Small intestine (tissue), 7 donors: ENCODE data around the gene DPP6. TPM values are rescaled to one million over a fixed set of nuclear protein-coding genes. Genes with fewer than 3 reads are reported as not detected.

ENCODE experiments used
- DNase-seq, 2 donors: peaks; one replicate each; pipeline versions ENCODE4 v3.0.0 to v3.0.0-alpha.2; 2013
- FAIRE-seq: peaks from 2 replicates; lab custom pipeline; 2012; peaks lifted over from hg19 to GRCh38; lab: Jason Lieb, UNC
- H3K27ac ChIP-seq, 3 donors: one replicate each; pipeline ENCODE4 v1.5.1; 2013; ENCODE audit warnings: low read length in 2 of 3, mild to moderate bottlenecking in 2 of 3, control low read depth in 1 of 3, inconsistent platforms in 1 of 3, low read depth in 1 of 3, moderate library complexity in 1 of 3
- H3K27me3 ChIP-seq, 3 donors: one replicate each; pipeline ENCODE4 v1.6.1; 2013; ENCODE audit warnings: low read length in 3 of 3, inconsistent platforms in 1 of 3; ENCODE audit not compliant: control insufficient read depth in 3 of 3, insufficient read depth in 3 of 3
- H3K36me3 ChIP-seq, 3 donors: one replicate each; pipeline ENCODE4 v1.6.1; 2013; ENCODE audit warnings: low read length in 3 of 3, inconsistent platforms in 1 of 3, low read depth in 1 of 3, mild to moderate bottlenecking in 1 of 3, moderate library complexity in 1 of 3; ENCODE audit not compliant: control insufficient read depth in 3 of 3, insufficient read depth in 2 of 3
- H3K4me1 ChIP-seq, 3 donors: one replicate each; pipeline ENCODE4 v1.6.1; 2013; ENCODE audit warnings: low read length in 2 of 3, inconsistent platforms in 1 of 3, low read depth in 1 of 3, mild to moderate bottlenecking in 1 of 3, moderate library complexity in 1 of 3; ENCODE audit not compliant: control insufficient read depth in 3 of 3, insufficient read depth in 2 of 3
- H3K4me3 ChIP-seq, 3 donors: one replicate each; pipeline ENCODE4 v1.5.1; 2013; ENCODE audit warnings: low read length in 3 of 3, control low read depth in 1 of 3, inconsistent platforms in 1 of 3, low read depth in 1 of 3, mild to moderate bottlenecking in 1 of 3, moderate library complexity in 1 of 3
- H3K9me3 ChIP-seq, 2 donors: one replicate each; pipeline ENCODE4 v1.6.1; 2013; ENCODE audit warnings: low read depth in 1 of 2, low read length in 1 of 2; ENCODE audit not compliant: control insufficient read depth in 2 of 2, insufficient read depth in 1 of 2
- WGBS, 3 donors: extraction: QIAGEN DNeasy Blood & Tissue Kit; methylation state at CpG; one replicate each; pipeline ENCODE4 v1.1.7; 2013; 5-methylcytosine and 5-hydroxymethylcytosine counted together
- polyA plus RNA-seq, 4 donors: library from polyadenylated mRNA; stranded (reverse) in 3 of 4; unstranded in 1 of 4; fragments of 200-250 nt in 3 of 4; fragments of 120-200 nt in 1 of 4; gene quantifications; one replicate each; pipeline versions ENCODE4 v1.2.1 to v1.2.3, GENCODE V29; 2013
- donor health status: healthy with polysubstance abuse.
- donor health status: control.
- donor health status: control.
- donor health status: Bipolar disorder and iron deficiency.
- donor health status: healthy.

DPP6 gene
- polyA plus RNA-seq, 4 donors: 0.80 to 1.8 TPM; not detected in 2

- Histone ChIP-seq H3K36me3 (no peaks in the 10 kb centered on the region), H3K27ac (no peak overlapping the region), H3K4me3 (no peak overlapping the region), H3K4me1 (no peaks in the 10 kb centered on the region), H3K27me3 (no peaks in the 10 kb centered on the region), H3K9me3 (no peaks in the 10 kb centered on the region)
- 89 to 90% (median 90%) methylated on average over 24 to 27 of the region's 27 CpGs for WGBS, 3 donors
- DNase-seq (no peak), FAIRE-seq (no peak)
These were observed 698.2 kb downstream of the DPP6 start for GRCh38 chr7:154750353-154750801.

- Histone ChIP-seq H3K4me1 (no peaks in the 10 kb centered on the region), H3K9me3 (no peaks in the 10 kb centered on the region), H3K27ac (no peak overlapping the region), H3K36me3 (no peaks in the 10 kb centered on the region), H3K27me3 (no peaks in the 10 kb centered on the region), H3K4me3 (no peak overlapping the region)
- DNase-seq (no peak), FAIRE-seq (no peak)
- 87 to 89% (median 87%) methylated on average over 12 of the region's 12 CpGs for WGBS, 3 donors
These were observed 701.0 kb downstream of the DPP6 start for GRCh38 chr7:154753226-154753625.

- 91 to 94% (median 91%) methylated on average over 9 to 13 of the region's 13 CpGs for WGBS, 3 donors
- H3K4me3 ChIP-seq: no peak overlapping the region
- H3K27me3 ChIP-seq: no peaks in the 10 kb centered on the region
- no peaks in the 10 kb centered on the region for H3K36me3 ChIP-seq
- FAIRE-seq (no peak), DNase-seq (no peak)
- no peak overlapping the region for H3K27ac ChIP-seq
- no peaks in the 10 kb centered on the region for H3K9me3 ChIP-seq
- no peaks in the 10 kb centered on the region for H3K4me1 ChIP-seq
These were observed 705.6 kb downstream of the DPP6 start for GRCh38 chr7:154757756-154758155.

- no peaks in the 10 kb centered on the region for H3K4me1 ChIP-seq
- no peak overlapping the region for H3K27ac ChIP-seq
- no peak for FAIRE-seq
- WGBS, 3 donors: 72 to 78% (median 73%) methylated on average over 6 of the region's 6 CpGs
- no peak overlapping the region for H3K4me3 ChIP-seq
- no peaks in the 10 kb centered on the region for H3K36me3 ChIP-seq
- no peak for DNase-seq
- H3K9me3 ChIP-seq: no peaks in the 10 kb centered on the region
- no peaks in the 10 kb centered on the region for H3K27me3 ChIP-seq
These were observed 707.8 kb downstream of the DPP6 start for GRCh38 chr7:154759989-154760388.

- Histone ChIP-seq H3K36me3 (no peaks in the 10 kb centered on the region), H3K27me3 (no peaks in the 10 kb centered on the region), H3K9me3 (no peaks in the 10 kb centered on the region), H3K27ac (no peak overlapping the region), H3K4me1 (no peaks in the 10 kb centered on the region), H3K4me3 (no peak overlapping the region)
- DNase-seq (no peak), FAIRE-seq (no peak)
- WGBS, 3 donors: 87 to 100% (median 89%) methylated on average over 1 of the region's 1 CpG
These were observed 712.9 kb downstream of the DPP6 start for GRCh38 chr7:154765118-154765517.

- H3K27ac ChIP-seq: no peak overlapping the region
- H3K27me3 ChIP-seq: no peaks in the 10 kb centered on the region
- no peaks in the 10 kb centered on the region for H3K4me1 ChIP-seq
- FAIRE-seq (no peak), DNase-seq (no peak)
- no peaks in the 10 kb centered on the region for H3K9me3 ChIP-seq
- 75 to 84% (median 83%) methylated on average over 10 of the region's 10 CpGs for WGBS, 3 donors
- H3K4me3 ChIP-seq: no peak overlapping the region
- H3K36me3 ChIP-seq: no peaks in the 10 kb centered on the region
These were observed 714.9 kb downstream of the DPP6 start for GRCh38 chr7:154767142-154767541.

- H3K27me3 ChIP-seq: no peaks in the 10 kb centered on the region
- DNase-seq: no peak
- FAIRE-seq: no peak
- WGBS, 3 donors: 81 to 86% (median 82%) methylated on average over 9 of the region's 9 CpGs
- H3K36me3 ChIP-seq: no peaks in the 10 kb centered on the region
- H3K4me1 ChIP-seq: no peaks in the 10 kb centered on the region
- no peaks in the 10 kb centered on the region for H3K9me3 ChIP-seq
- no peak overlapping the region for H3K27ac ChIP-seq
- no peak overlapping the region for H3K4me3 ChIP-seq
These were observed 715.7 kb downstream of the DPP6 start for GRCh38 chr7:154767821-154768415.

- Histone ChIP-seq H3K27me3 (no peaks in the 10 kb centered on the region), H3K4me1 (no peaks in the 10 kb centered on the region), H3K9me3 (no peaks in the 10 kb centered on the region), H3K27ac (no peak overlapping the region), H3K36me3 (no peaks in the 10 kb centered on the region), H3K4me3 (no peak overlapping the region)
- FAIRE-seq (no peak), DNase-seq (no peak)
- 45 to 52% (median 52%) methylated on average over 4 of the region's 4 CpGs for WGBS, 3 donors
These were observed 716.8 kb downstream of the DPP6 start for GRCh38 chr7:154769001-154769400.

GRCh38 chr7:154769527-154769926, 717.3 kb downstream of the DPP6 start:
- no peaks in the 10 kb centered on the region for H3K27me3 ChIP-seq
- DNase-seq: no peak
- FAIRE-seq: no peak
- no peaks in the 10 kb centered on the region for H3K9me3 ChIP-seq
- no peak overlapping the region for H3K4me3 ChIP-seq
- 85 to 90% (median 88%) methylated on average over 7 of the region's 7 CpGs for WGBS, 3 donors
- no peaks in the 10 kb centered on the region for H3K4me1 ChIP-seq
- H3K27ac ChIP-seq: no peak overlapping the region
- H3K36me3 ChIP-seq: no peaks in the 10 kb centered on the region
